ENCODE data around the gene NXN.

DNA sequence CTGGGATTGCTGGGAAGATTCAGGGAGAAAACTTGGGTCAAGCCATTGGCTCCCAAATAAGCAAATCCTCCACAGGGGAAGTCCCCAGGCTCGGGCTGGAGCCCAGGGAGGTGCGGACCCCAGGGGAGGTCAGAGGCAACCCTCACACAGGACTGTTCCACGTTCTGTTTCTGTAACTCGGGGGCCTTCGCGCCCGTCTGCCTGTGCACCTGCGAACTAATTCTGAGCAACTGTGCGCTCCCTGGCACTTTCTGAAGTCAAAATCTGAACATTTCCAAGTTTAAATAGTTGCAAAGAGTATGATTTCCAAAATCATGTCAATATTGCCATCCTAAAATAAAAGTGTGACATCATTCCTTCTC, 34.1 kb upstream of the NXN start:
- TF ChIP-seq GATA3 (IDR thresholded peaks at IDR 0.05; ENCODE audit: low read depth, low read length) (no peak), GATA2 (IDR thresholded peaks at IDR 0.05; ENCODE audit: low read depth, low read length) (no peak)
